Neural progenitor cell (in vitro differentiated cells): ENCODE data around the gene FHOD1. TPM values are rescaled to one million over a fixed set of nuclear protein-coding genes. Genes with fewer than 3 reads are reported as not detected.

Source experiments
- DNase-seq: peaks from one replicate; pipeline ENCODE4 v3.0.0-alpha.2; 2016; ENCODE audit warnings: low spot score
- H2AFZ ChIP-seq: fragments of 200-600 bp; sonication (generic); replicated peaks from 2 replicates; pipeline ENCODE4 v1.6.1; 2016; ENCODE audit warnings: antibody characterized with exemption
- H3F3A ChIP-seq: fragments of 200-600 bp; sonication (generic); 2 replicates; pipeline ENCODE4 v1.6.1; 2016; ENCODE audit warnings: antibody characterized with exemption, low read depth
- H3K27ac ChIP-seq: fragments of 200-600 bp; sonication (generic); 2 replicates; pipeline ENCODE4 v1.5.1; 2016; ENCODE audit warnings: mild to moderate bottlenecking
- H3K27me3 ChIP-seq: fragments of 200-600 bp; sonication (generic); 2 replicates; pipeline ENCODE4 v1.6.1; 2016; ENCODE audit warnings: mild to moderate bottlenecking, moderate library complexity
- H3K36me3 ChIP-seq: fragments of 200-600 bp; sonication (generic); 2 replicates; pipeline ENCODE4 v1.5.1; 2016
- H3K4me1 ChIP-seq: fragments of 200-600 bp; sonication (generic); 2 replicates; pipeline ENCODE4 v1.6.1; 2016; ENCODE audit warnings: mixed run types
- H3K4me2 ChIP-seq: fragments of 200-600 bp; sonication (generic); 2 replicates; pipeline ENCODE4 v1.6.1; 2016
- H3K4me3 ChIP-seq: fragments of 200-600 bp; sonication (generic); 2 replicates; pipeline ENCODE4 v1.5.1; 2016
- H3K79me2 ChIP-seq: fragments of 200-600 bp; sonication (generic); 2 replicates; pipeline ENCODE4 v1.6.1; 2016; ENCODE audit warnings: low read depth
- H3K9ac ChIP-seq: fragments of 200-600 bp; sonication (generic); 2 replicates; pipeline ENCODE4 v1.6.1; 2016
- H3K9me3 ChIP-seq: fragments of 200-600 bp; sonication (generic); 2 replicates; pipeline ENCODE4 v1.5.1; 2016; ENCODE audit warnings: low read depth
- H4K20me1 ChIP-seq: fragments of 200-600 bp; sonication (generic); 2 replicates; pipeline ENCODE4 v1.6.1; 2016; ENCODE audit warnings: low read depth
- H3K27ac Mint-ChIP-seq: 3 replicates; pipeline ENCODE4 v1.8.0; 2021; ENCODE audit warnings: mixed read lengths
- H3K27me3 Mint-ChIP-seq: 2 replicates; pipeline ENCODE4 v1.8.0; 2022; ENCODE audit warnings: low read depth, mild to moderate bottlenecking, inconsistent platforms, moderate library complexity, mixed read lengths; ENCODE audit not compliant: insufficient read depth
- H3K36me3 Mint-ChIP-seq: 3 replicates; pipeline ENCODE4 v1.8.0; 2021; ENCODE audit warnings: mixed read lengths
- H3K4me1 Mint-ChIP-seq: 3 replicates; pipeline ENCODE4 v1.8.0; 2021; ENCODE audit warnings: mixed read lengths
- H3K4me3 Mint-ChIP-seq: 3 replicates; pipeline ENCODE4 v1.8.0; 2021; ENCODE audit warnings: mild to moderate bottlenecking, moderate library complexity, mixed read lengths
- H3K9me3 Mint-ChIP-seq: 3 replicates; pipeline ENCODE4 v1.8.0; 2020; ENCODE audit warnings: mixed read lengths
- EZH2 ChIP-seq: fragments of 200-600 bp; sonication (generic); IDR thresholded peaks from 2 replicates; pipeline ENCODE4 v1.6.1; 2017; ENCODE audit warnings: antibody characterized with exemption, mild to moderate bottlenecking, moderate library complexity
- EZH2phosphoT487 ChIP-seq: fragments of 200-600 bp; sonication (generic); IDR thresholded peaks from 2 replicates; pipeline ENCODE4 v1.6.1; 2017; ENCODE audit warnings: antibody characterized with exemption
- total RNA-seq: library from RNA; depleted of rRNA; stranded (reverse); fragments of >200 nt; gene quantifications from 2 replicates; pipeline ENCODE4 v1.2.3, GENCODE V29; 2015; ENCODE audit warnings: low replicate concordance
- TF ChIP-seq, protein P1 (sequence below): fragments of 200-600 bp; sonication (generic); IDR thresholded peaks from 2 replicates; pipeline ENCODE4 v1.5.1; 2017; ENCODE audit warnings: antibody characterized with exemption, mild to moderate bottlenecking

FHOD1 gene
- total RNA-seq, 1 donor from 2014 or later: 5.5 TPM

- no peak overlapping the region for H3K27ac Mint-ChIP-seq
- Histone ChIP-seq H3K36me3 (no peaks in the 10 kb centered on the region), H4K20me1 (peaks cover 43% of the 10 kb centered on the region), H3K9ac (no peak overlapping the region), H3K4me2 (no peak overlapping the region), H3K4me3 (no peak overlapping the region), H3K4me1 (peaks cover 14% of the 10 kb centered on the region), H3K79me2 (peaks cover 24% of the 10 kb centered on the region), H2AFZ (no peak overlapping the region), H3K27ac (no peak overlapping the region), H3K9me3 (no peaks in the 10 kb centered on the region), H3F3A (peaks cover 20% of the 10 kb centered on the region), H3K27me3 (no peaks in the 10 kb centered on the region)
- H3K4me3 Mint-ChIP-seq: peak overlapping the region; percentile 92
- H3K4me1 Mint-ChIP-seq: peaks cover 22% of the 10 kb centered on the region
- H3K36me3 Mint-ChIP-seq: peaks cover 16% of the 10 kb centered on the region
- H3K9me3 Mint-ChIP-seq: no peaks in the 10 kb centered on the region
- peaks cover 5% of the 10 kb centered on the region for H3K27me3 Mint-ChIP-seq
- DNase-seq: no peak
- TF ChIP-seq, protein P1, sequence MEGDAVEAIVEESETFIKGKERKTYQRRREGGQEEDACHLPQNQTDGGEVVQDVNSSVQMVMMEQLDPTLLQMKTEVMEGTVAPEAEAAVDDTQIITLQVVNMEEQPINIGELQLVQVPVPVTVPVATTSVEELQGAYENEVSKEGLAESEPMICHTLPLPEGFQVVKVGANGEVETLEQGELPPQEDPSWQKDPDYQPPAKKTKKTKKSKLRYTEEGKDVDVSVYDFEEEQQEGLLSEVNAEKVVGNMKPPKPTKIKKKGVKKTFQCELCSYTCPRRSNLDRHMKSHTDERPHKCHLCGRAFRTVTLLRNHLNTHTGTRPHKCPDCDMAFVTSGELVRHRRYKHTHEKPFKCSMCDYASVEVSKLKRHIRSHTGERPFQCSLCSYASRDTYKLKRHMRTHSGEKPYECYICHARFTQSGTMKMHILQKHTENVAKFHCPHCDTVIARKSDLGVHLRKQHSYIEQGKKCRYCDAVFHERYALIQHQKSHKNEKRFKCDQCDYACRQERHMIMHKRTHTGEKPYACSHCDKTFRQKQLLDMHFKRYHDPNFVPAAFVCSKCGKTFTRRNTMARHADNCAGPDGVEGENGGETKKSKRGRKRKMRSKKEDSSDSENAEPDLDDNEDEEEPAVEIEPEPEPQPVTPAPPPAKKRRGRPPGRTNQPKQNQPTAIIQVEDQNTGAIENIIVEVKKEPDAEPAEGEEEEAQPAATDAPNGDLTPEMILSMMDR: no peak
Measured at GRCh38 chr16:67194260-67194659, 53.0 kb downstream of the FHOD1 start.

DNA sequence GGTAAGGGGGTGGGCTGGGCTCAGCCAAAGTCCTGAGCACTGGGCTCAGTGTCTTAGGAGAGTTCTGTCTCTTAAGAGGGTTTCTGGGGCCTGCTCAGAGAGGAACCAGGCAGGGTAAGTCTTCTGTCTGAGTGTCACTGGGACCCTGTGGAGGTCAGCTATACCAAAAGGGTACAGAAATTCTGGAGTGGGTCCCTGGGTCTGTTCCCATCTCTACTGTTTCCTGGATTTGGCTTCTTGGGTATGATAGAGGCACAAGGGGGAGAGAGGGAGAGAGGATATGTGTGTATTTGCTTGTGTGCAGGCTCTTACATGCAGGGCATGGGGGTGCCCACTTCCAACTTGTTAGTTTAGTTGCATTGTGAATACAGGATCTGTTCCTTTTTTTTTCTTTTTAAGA lies 53.7 kb downstream of the FHOD1 start:
- Histone ChIP-seq H4K20me1 (peaks cover 36% of the 10 kb centered on the region), H3K9me3 (no peaks in the 10 kb centered on the region), H3K27ac (no peak overlapping the region), H2AFZ (no peak overlapping the region), H3K4me1 (peaks cover 7% of the 10 kb centered on the region), H3K36me3 (no peaks in the 10 kb centered on the region), H3K4me2 (peak overlapping the region; percentile 97), H3K79me2 (peaks cover 24% of the 10 kb centered on the region), H3K4me3 (peak overlapping the region; percentile 82), H3K9ac (peak overlapping the region; percentile 90), H3K27me3 (no peaks in the 10 kb centered on the region), H3F3A (peaks cover 13% of the 10 kb centered on the region)
- H3K27me3 Mint-ChIP-seq: peaks cover 5% of the 10 kb centered on the region
- H3K27ac Mint-ChIP-seq: no peak overlapping the region
- no peaks in the 10 kb centered on the region for H3K9me3 Mint-ChIP-seq
- peaks cover 16% of the 10 kb centered on the region for H3K36me3 Mint-ChIP-seq
- H3K4me1 Mint-ChIP-seq: peaks cover 22% of the 10 kb centered on the region
- peak overlapping the region; percentile 92 for H3K4me3 Mint-ChIP-seq
- DNase-seq: no peak
- TF ChIP-seq EZH2 (no peak), EZH2phosphoT487 (no peak)
- TF ChIP-seq, protein P1: no peak

DNA sequence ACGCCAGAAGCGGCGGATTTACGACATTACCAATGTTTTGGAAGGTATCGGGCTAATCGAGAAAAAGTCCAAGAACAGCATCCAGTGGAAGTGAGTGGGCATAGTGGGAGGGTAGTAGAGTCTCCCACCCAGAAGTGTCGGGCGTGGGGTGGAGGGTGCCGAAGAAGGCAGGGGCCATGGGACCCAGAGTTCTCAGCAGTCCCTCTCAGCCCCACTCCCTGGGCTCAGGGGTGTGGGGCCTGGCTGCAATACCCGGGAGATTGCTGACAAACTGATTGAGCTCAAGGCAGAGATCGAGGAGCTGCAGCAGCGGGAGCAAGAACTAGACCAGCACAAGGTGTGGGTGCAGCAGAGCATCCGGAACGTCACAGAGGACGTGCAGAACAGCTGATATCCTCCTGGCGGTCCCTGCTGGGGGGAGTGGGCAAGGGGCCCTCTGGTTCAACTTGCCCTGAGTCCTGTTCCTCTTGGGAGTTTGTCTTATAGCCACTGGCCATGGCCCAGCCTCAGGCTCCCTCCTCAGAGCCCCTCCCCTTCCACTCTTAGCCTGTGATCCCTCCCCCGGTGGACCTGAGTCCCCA lies 54.4 kb downstream of the FHOD1 start:
- peaks cover 29% of the 10 kb centered on the region for H4K20me1 ChIP-seq
- H3K4me1 Mint-ChIP-seq: peaks cover 22% of the 10 kb centered on the region
- TF ChIP-seq, protein P1: no peak
- TF ChIP-seq EZH2: no peak
- TF ChIP-seq EZH2phosphoT487: no peak
- H3K9me3 ChIP-seq: no peaks in the 10 kb centered on the region
- DNase-seq: no peak
- H3K4me2 ChIP-seq: peak overlapping the region; percentile 97
- peaks cover 5% of the 10 kb centered on the region for H3K27me3 Mint-ChIP-seq
- peaks cover 16% of the 10 kb centered on the region for H3K36me3 Mint-ChIP-seq
- no peaks in the 10 kb centered on the region for H3K36me3 ChIP-seq
- H3K4me3 Mint-ChIP-seq: peak overlapping the region; percentile 92
- H3K9me3 Mint-ChIP-seq: no peaks in the 10 kb centered on the region
- no peak overlapping the region for H2AFZ ChIP-seq
- H3K4me3 ChIP-seq: peak overlapping the region; percentile 82
- H3K27ac ChIP-seq: no peak overlapping the region
- H3K9ac ChIP-seq: peak overlapping the region; percentile 90
- H3K27ac Mint-ChIP-seq: peak overlapping the region; percentile 57
- H3K4me1 ChIP-seq: peaks cover 7% of the 10 kb centered on the region
- H3F3A ChIP-seq: peaks cover 6% of the 10 kb centered on the region
- H3K27me3 ChIP-seq: no peaks in the 10 kb centered on the region
- H3K79me2 ChIP-seq: peaks cover 24% of the 10 kb centered on the region
